MCF 10A (cell line): ENCODE results near the gene SYT5. TPM values are rescaled to one million over a fixed set of nuclear protein-coding genes. Genes with fewer than 3 reads are reported as not detected.

ENCODE experiments used
- BruUV-seq: library from RNA; stranded (reverse); fragments of 400-500 nt; replicated peaks from 2 replicates; lab custom pipeline; 2021; lab: Mats Ljungman, UMichigan
- CTCF ChIA-PET: fragments of 300-600 bp; sonication (Branson Sonifier 250); formaldehyde crosslinking; extraction: SDS; loops from one replicate; lab custom pipeline; 2021; ENCODE audit warnings: antibody characterized with exemption, inconsistent platforms; lab: Yijun Ruan, JAX
- POLR2A ChIA-PET: fragments of 300-600, 350-650 bp; sonication (Branson Sonifier 250); formaldehyde crosslinking; extraction: SDS; loops from one replicate; lab custom pipeline; 2020; ENCODE audit warnings: antibody characterized with exemption, inconsistent platforms; lab: Yijun Ruan, JAX
- DNase-seq: peaks from one replicate; pipeline ENCODE4 v3.0.0-alpha.2; 2018; ENCODE audit not compliant: unreplicated experiment
- H3K27ac Mint-ChIP-seq: one replicate; pipeline ENCODE4 v1.8.0; 2022; ENCODE audit warnings: mild to moderate bottlenecking, low read depth, mixed read lengths; ENCODE audit not compliant: unreplicated experiment
- H3K27me3 Mint-ChIP-seq: one replicate; pipeline ENCODE4 v1.8.0; 2022; ENCODE audit warnings: mixed read lengths; ENCODE audit not compliant: insufficient read depth, unreplicated experiment
- H3K36me3 Mint-ChIP-seq: one replicate; pipeline ENCODE4 v1.8.0; 2022; ENCODE audit warnings: mild to moderate bottlenecking, moderate library complexity, mixed read lengths; ENCODE audit not compliant: insufficient read depth, unreplicated experiment
- H3K4me1 Mint-ChIP-seq: one replicate; pipeline ENCODE4 v1.8.0; 2022; ENCODE audit warnings: mixed read lengths; ENCODE audit not compliant: insufficient read depth, unreplicated experiment
- H3K4me3 Mint-ChIP-seq: one replicate; pipeline ENCODE4 v1.8.0; 2022; ENCODE audit warnings: mild to moderate bottlenecking, moderate library complexity, mixed read lengths; ENCODE audit not compliant: unreplicated experiment
- H3K9me3 Mint-ChIP-seq: one replicate; pipeline ENCODE4 v1.8.0; 2022; ENCODE audit warnings: mixed read lengths; ENCODE audit not compliant: unreplicated experiment
- CTCF ChIP-seq: fragments of 200-600 bp; IDR thresholded peaks from one replicate; pipeline ENCODE4 v1.8.0; 2022; ENCODE audit warnings: antibody characterized with exemption, mild to moderate bottlenecking; ENCODE audit not compliant: unreplicated experiment
- intact Hi-C: fragments of 100-400 bp; cut with micrococcal nuclease; formaldehyde crosslinking; loops from 2 replicates; pipeline ENCODE4 v1.14.1; 2022
- total RNA-seq: library from RNA; stranded (reverse); gene quantifications from 2 replicates; pipeline ENCODE4 v1.2.3, GENCODE V29; 2022

The SYT5 gene
- total RNA-seq, 1 experiment from 2014 or later, result not detected

- H3K27me3 Mint-ChIP-seq, result peaks cover 24% of the 10 kb centered on the region
Observed at GRCh38 chr19:55146705-55147273, 33.3 kb downstream of the SYT5 start.

GRCh38 chr19:55146078-55146704 lies 33.9 kb downstream of the SYT5 start:
- ChIA-PET POLR2A (interaction anchor here (0.7 to 1.7 kb wide), 6 partner anchors 14 to 330 kb away, joined by 3 to 5 read pairs (median 4); partner anchors contain the start of genes PPP6R1 and ZNF628), CTCF (interaction anchor here (0.6 to 3.6 kb wide), 12 partner anchors 11 to 469 kb away, joined by 3 to 21 read pairs (median 3); no protein-coding TSS in a partner anchor)
- Mint-ChIP-seq H3K4me1 (peaks cover 14% of the 10 kb centered on the region), H3K9me3 (no peaks in the 10 kb centered on the region), H3K27ac (no peak overlapping the region), H3K27me3 (peaks cover 24% of the 10 kb centered on the region), H3K4me3 (peak overlapping the region; percentile 69), H3K36me3 (no peaks in the 10 kb centered on the region)
- no TSS peak for BruUV-seq
- TF ChIP-seq CTCF, result peak; percentile 81
- intact Hi-C loops, result loop anchor here (2.0 kb wide), 2 partner anchors 21 to 71 kb away; partner anchors contain the start of gene DNAAF3
- peak; percentile 51 for DNase-seq

More at GRCh38 chr19:55146705-55147273, 33.3 kb downstream of the SYT5 start:
- Mint-ChIP-seq H3K4me3 (peak overlapping the region; percentile 69), H3K36me3 (no peaks in the 10 kb centered on the region), H3K4me1 (peaks cover 14% of the 10 kb centered on the region), H3K27ac (no peak overlapping the region), H3K9me3 (peaks cover 2% of the 10 kb centered on the region)
- ChIA-PET CTCF (interaction anchor here (0.5 to 3.6 kb wide), 18 partner anchors 9 to 958 kb away, joined by 3 to 21 read pairs (median 3); no protein-coding TSS in a partner anchor), POLR2A (interaction anchor here (0.6 to 1.7 kb wide), 8 partner anchors 13 to 330 kb away, joined by 3 to 5 read pairs (median 4); partner anchors contain the start of genes ISOC2, PPP6R1 and ZNF628)
- TF ChIP-seq CTCF, result no peak
- no TSS peak for BruUV-seq
- intact Hi-C loops, result loop anchor here (2.0 kb wide), 2 partner anchors 20 to 70 kb away; partner anchors contain the start of gene DNAAF3
- DNase-seq, result peak; percentile 61

GRCh38 chr19:55145232-55145631 lies 34.9 kb downstream of the SYT5 start:
- Mint-ChIP-seq H3K27ac (no peak overlapping the region), H3K27me3 (peaks cover 18% of the 10 kb centered on the region), H3K36me3 (no peaks in the 10 kb centered on the region), H3K9me3 (no peaks in the 10 kb centered on the region), H3K4me3 (peak overlapping the region; percentile 69), H3K4me1 (peaks cover 11% of the 10 kb centered on the region)
- intact Hi-C loops, result no loop called here
- BruUV-seq, result no TSS peak
- ChIA-PET CTCF (interaction anchor here (0.7 to 3.6 kb wide), 3 partner anchors 15 to 412 kb away, joined by 3 to 21 read pairs (median 3); no protein-coding TSS in a partner anchor), POLR2A (interaction anchor here (0.6 to 0.7 kb wide), 2 partner anchors 300 to 490 kb away, joined by 3 to 5 read pairs; no protein-coding TSS in a partner anchor)
- TF ChIP-seq CTCF, result no peak
- no peak for DNase-seq
